Mesenchymal stem cell (in vitro differentiated cells and primary cell): ENCODE results near the gene S100A5.
"Not testable (repeated sequence)": the region's sequence is repeated elsewhere in the genome, so short reads cannot be mapped to it uniquely, and the experiment has no call there.

Experiments used
- DNase-seq: peaks from one replicate; pipeline ENCODE4 v3.0.0-alpha.2; 2013
- H2AFZ ChIP-seq: one replicate; pipeline ENCODE4 v1.6.1; 2013; ENCODE audit warnings: low read depth, mild to moderate bottlenecking, control low read depth, inconsistent platforms, low read length, moderate library complexity
- H2AK5ac ChIP-seq: 2 replicates; pipeline ENCODE4 v1.6.1; 2013; ENCODE audit warnings: low read length, moderate library complexity, mild to moderate bottlenecking, inconsistent platforms; ENCODE audit not compliant: severe bottlenecking
- H2BK120ac ChIP-seq: one replicate; pipeline ENCODE4 v1.6.1; 2013; ENCODE audit warnings: low read depth, mild to moderate bottlenecking, inconsistent platforms, low read length, moderate library complexity
- H2BK12ac ChIP-seq, 2 experiments: one replicate each; pipeline ENCODE4 v1.6.1; 2013; ENCODE audit warnings: inconsistent platforms in 2 of 2, low read length in 2 of 2, mild to moderate bottlenecking in 2 of 2, moderate library complexity in 2 of 2, control low read depth in 1 of 2
- H2BK15ac ChIP-seq: one replicate; pipeline ENCODE4 v1.6.1; 2013; ENCODE audit warnings: mild to moderate bottlenecking, low read depth, inconsistent platforms; ENCODE audit not compliant: poor library complexity, severe bottlenecking
- H2BK5ac ChIP-seq: 2 replicates; pipeline ENCODE4 v1.6.1; 2013; ENCODE audit warnings: low read depth, mild to moderate bottlenecking, low read length, control low read depth, inconsistent platforms; ENCODE audit not compliant: poor library complexity, severe bottlenecking
- H3K14ac ChIP-seq, 2 experiments: one replicate each; pipeline ENCODE4 v1.6.1; 2013; ENCODE audit warnings: inconsistent platforms in 2 of 2, low read length in 2 of 2, control low read depth in 1 of 2, mild to moderate bottlenecking in 1 of 2, moderate library complexity in 1 of 2
- H3K18ac ChIP-seq, 2 experiments: one replicate each; pipeline ENCODE4 v1.6.1; 2013; ENCODE audit warnings: inconsistent platforms in 2 of 2, low read length in 2 of 2, control low read depth in 1 of 2, low read depth in 1 of 2, mild to moderate bottlenecking in 1 of 2
- H3K23ac ChIP-seq, 2 experiments: one replicate each; pipeline ENCODE4 v1.6.1; 2013; ENCODE audit warnings: inconsistent platforms in 2 of 2, low read length in 2 of 2, mild to moderate bottlenecking in 2 of 2, moderate library complexity in 2 of 2, control low read depth in 1 of 2
- H3K27ac ChIP-seq: 2 replicates; pipeline ENCODE4 v1.5.1; 2013; ENCODE audit warnings: mild to moderate bottlenecking, moderate library complexity, low read length, control low read depth, inconsistent platforms; ENCODE audit not compliant: poor library complexity, severe bottlenecking
- H3K27me3 ChIP-seq, 2 experiments: 2 replicates each; pipeline versions ENCODE4 v1.6.1 to v1.7.0; 2013; ENCODE audit warnings: low read length in 2 of 2, mild to moderate bottlenecking in 2 of 2, moderate library complexity in 2 of 2, control low read depth in 1 of 2, inconsistent platforms in 1 of 2; ENCODE audit not compliant: control insufficient read depth in 1 of 2, insufficient read depth in 1 of 2
- H3K36me3 ChIP-seq, 2 experiments: 2 replicates each; pipeline versions ENCODE4 v1.6.1 to v1.7.0; 2013; ENCODE audit warnings: low read length in 2 of 2, control low read depth in 1 of 2, inconsistent platforms in 1 of 2, low read depth in 1 of 2, mild to moderate bottlenecking in 1 of 2; ENCODE audit not compliant: insufficient read depth in 2 of 2, control insufficient read depth in 1 of 2
- H3K4ac ChIP-seq, 2 experiments: one replicate each; pipeline ENCODE4 v1.6.1; 2013; ENCODE audit warnings: inconsistent platforms in 2 of 2, low read length in 2 of 2, mild to moderate bottlenecking in 2 of 2, moderate library complexity in 2 of 2, control low read depth in 1 of 2, low read depth in 1 of 2
- H3K4me1 ChIP-seq: 2 replicates; pipeline ENCODE4 v1.6.1; 2013; ENCODE audit warnings: low read depth, low read length, control low read depth; ENCODE audit not compliant: control insufficient read depth, insufficient read depth
- H3K4me2 ChIP-seq: 2 replicates; pipeline ENCODE4 v1.6.1; 2013; ENCODE audit warnings: low read length, mild to moderate bottlenecking, inconsistent platforms; ENCODE audit not compliant: poor library complexity, severe bottlenecking
- H3K4me3 ChIP-seq, 2 experiments: 2 replicates each; pipeline versions ENCODE4 v1.5.1 to v1.7.0; 2013; ENCODE audit warnings: low read length in 2 of 2, mild to moderate bottlenecking in 2 of 2, control low read depth in 1 of 2, low read depth in 1 of 2; ENCODE audit not compliant: insufficient read depth in 1 of 2
- H3K79me1 ChIP-seq: replicated peaks from 2 replicates; pipeline ENCODE4 v1.6.1; 2013; ENCODE audit warnings: mild to moderate bottlenecking, control low read depth, low read length, inconsistent platforms; ENCODE audit not compliant: poor library complexity, severe bottlenecking
- H3K9ac ChIP-seq: 2 replicates; pipeline ENCODE4 v1.7.0; 2013; ENCODE audit warnings: mild to moderate bottlenecking, low read length, moderate library complexity
- H3K9me3 ChIP-seq: 2 replicates; pipeline ENCODE4 v1.7.0; 2013; ENCODE audit warnings: mild to moderate bottlenecking, low read length; ENCODE audit not compliant: control insufficient read depth
- H4K8ac ChIP-seq: one replicate; pipeline ENCODE4 v1.6.1; 2013; ENCODE audit warnings: inconsistent platforms, mild to moderate bottlenecking, low read length, moderate library complexity
- H4K91ac ChIP-seq: one replicate; pipeline ENCODE4 v1.6.1; 2013; ENCODE audit warnings: mild to moderate bottlenecking, low read length, inconsistent platforms
- WGBS: methylation state at CpG from one replicate; pipeline ENCODE4 v1.1.7; 2013; ENCODE audit warnings: mixed read lengths; 5-methylcytosine and 5-hydroxymethylcytosine counted together

S100A5 gene

DNA sequence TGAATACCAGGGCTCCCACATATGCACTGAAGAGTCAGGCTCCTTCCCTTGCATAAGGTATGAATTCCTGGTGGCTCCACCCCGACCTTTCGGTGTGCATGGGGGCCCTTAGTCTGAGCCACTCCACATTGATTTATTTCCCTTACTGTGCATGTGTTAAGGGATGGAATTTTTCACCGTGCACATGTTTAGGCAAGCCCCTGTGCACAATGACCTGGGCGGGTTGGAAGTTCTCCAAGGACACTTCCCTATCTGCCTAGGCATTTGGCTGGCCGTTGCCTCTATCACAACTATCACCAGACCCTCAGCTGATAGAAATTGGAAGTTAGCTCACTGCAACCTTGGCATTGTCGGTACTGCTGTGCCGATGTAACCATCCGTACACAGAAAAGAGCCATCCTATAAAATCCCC lies 14.6 kb downstream of the S100A5 start:
- WGBS: 80% methylated on average over 8 of the region's 8 CpGs

DNA sequence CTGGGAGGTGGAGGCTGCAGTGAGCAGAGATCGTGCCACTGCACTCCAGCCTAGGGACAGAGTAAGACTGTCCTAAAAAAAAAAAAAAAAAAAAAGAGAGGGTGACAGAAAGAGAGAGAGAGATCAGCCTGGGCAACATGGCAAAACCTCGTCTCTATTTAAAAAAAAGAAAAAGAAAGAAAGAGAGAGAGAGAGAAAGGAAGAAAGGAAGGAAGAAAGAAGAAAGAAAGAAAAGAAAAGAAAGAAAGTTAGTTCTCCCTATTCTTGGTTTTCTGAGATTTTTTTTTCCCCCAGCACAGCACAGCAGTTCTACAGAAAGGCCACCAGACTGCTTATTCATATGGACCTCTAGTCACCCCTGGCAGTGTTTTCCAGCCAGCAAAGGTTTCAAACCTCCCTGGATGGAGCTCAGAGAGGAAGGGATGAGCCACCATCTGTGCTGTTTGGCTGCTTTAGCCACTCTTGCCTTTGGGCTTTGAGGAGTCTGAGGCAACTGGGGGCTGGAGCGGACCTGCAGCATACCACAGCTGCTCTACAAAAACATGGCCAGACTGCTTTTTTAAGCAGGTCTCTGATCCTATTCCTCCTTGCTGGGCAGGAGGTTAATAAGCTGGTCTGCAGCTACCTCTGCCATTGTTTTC lies 15.5 kb downstream of the S100A5 start:
- Histone ChIP-seq H3K9me3 (no peaks in the 10 kb centered on the region), H2BK5ac (no peak overlapping the region), H3K4me1 (peaks cover 2% of the 10 kb centered on the region), H3K9ac (peak overlapping the region; percentile 45), H2BK12ac (no peak overlapping the region), H4K91ac (no peak overlapping the region), H3K27me3 (no peaks in the 10 kb centered on the region), H2BK15ac (no peak overlapping the region), H3K79me1 (no peaks in the 10 kb centered on the region), H3K18ac (no peak overlapping the region), H2BK120ac (no peak overlapping the region), H3K36me3 (no peaks in the 10 kb centered on the region), H3K4me3 (no peak overlapping the region), H3K23ac (no peak overlapping the region), H2AFZ (no peak overlapping the region), H2AK5ac (no peak overlapping the region), H4K8ac (no peak overlapping the region), H3K27ac (no peak overlapping the region), H3K14ac (no peak overlapping the region), H3K4ac (no peak overlapping the region), H3K4me2 (no peak overlapping the region)
- no peak for DNase-seq
- 54% methylated on average over 3 of the region's 3 CpGs for WGBS

More for the DNA sequence above, 14.6 kb downstream of the S100A5 start:
- H4K8ac ChIP-seq: no peak overlapping the region
- H3K9me3 ChIP-seq: no peaks in the 10 kb centered on the region
- no peaks in the 10 kb centered on the region for H3K27me3 ChIP-seq
- no peak overlapping the region for H3K14ac ChIP-seq
- no peak for DNase-seq
- H4K91ac ChIP-seq: no peak overlapping the region
- no peak overlapping the region for H2AFZ ChIP-seq
- H3K27ac ChIP-seq: no peak overlapping the region
- H2AK5ac ChIP-seq: no peak overlapping the region
- no peak overlapping the region for H3K4ac ChIP-seq
- no peak overlapping the region for H2BK5ac ChIP-seq
- H2BK15ac ChIP-seq: no peak overlapping the region
- H3K23ac ChIP-seq: no peak overlapping the region
- no peak overlapping the region for H2BK12ac ChIP-seq
- H3K18ac ChIP-seq: no peak overlapping the region
- no peak overlapping the region for H3K9ac ChIP-seq
- no peaks in the 10 kb centered on the region for H3K36me3 ChIP-seq
- H3K4me3 ChIP-seq: no peak overlapping the region
- peaks cover 2% of the 10 kb centered on the region for H3K4me1 ChIP-seq
- H3K79me1 ChIP-seq: no peaks in the 10 kb centered on the region
- H2BK120ac ChIP-seq: no peak overlapping the region
- no peak overlapping the region for H3K4me2 ChIP-seq

DNA sequence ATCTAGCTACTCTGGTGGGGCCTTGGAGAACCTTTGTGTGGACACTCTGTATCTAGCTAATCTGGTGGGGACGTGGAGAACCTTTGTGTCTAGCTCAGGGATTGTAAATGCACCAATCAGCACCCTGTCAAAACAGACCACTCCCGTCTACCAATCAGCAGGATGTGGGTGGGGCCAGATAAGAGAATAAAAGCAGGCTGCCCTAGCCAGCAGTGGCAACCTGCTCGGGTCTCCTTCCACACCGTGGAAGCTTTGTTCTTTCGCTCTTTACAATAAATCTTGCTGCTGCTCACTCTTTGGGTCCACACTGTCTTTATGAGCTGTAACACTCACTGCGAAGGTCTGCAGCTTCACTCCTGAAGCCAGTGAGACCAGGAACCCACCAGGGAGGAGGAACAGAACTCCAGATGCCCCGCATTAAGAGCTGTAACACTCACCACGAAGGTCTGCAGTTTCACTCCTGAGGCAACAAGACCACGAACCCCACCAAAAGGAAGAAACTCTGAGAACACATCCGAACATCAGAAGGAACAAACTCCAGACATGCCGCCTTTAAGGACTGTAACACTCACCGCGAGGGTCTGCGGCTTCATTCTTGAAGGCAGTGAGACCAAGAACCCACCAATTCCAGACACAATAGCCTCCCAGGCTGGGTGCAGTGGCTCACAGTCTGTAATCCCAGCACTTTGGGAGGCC lies 18.2 kb downstream of the S100A5 start:
- not testable (repeated sequence) for H3K79me1 ChIP-seq, H3K27ac ChIP-seq, H3K4me1 ChIP-seq, H2BK12ac ChIP-seq, H2AK5ac ChIP-seq, H3K14ac ChIP-seq, H3K27me3 ChIP-seq, H3K36me3 ChIP-seq, H3K18ac ChIP-seq, H2BK5ac ChIP-seq, H4K8ac ChIP-seq, H3K9me3 ChIP-seq, H3K4me3 ChIP-seq, DNase-seq, H3K23ac ChIP-seq, H2BK15ac ChIP-seq, H3K9ac ChIP-seq, H3K4me2 ChIP-seq, H2AFZ ChIP-seq, H2BK120ac ChIP-seq, H4K91ac ChIP-seq, H3K4ac ChIP-seq
- 87% methylated on average over 13 of the region's 14 CpGs for WGBS

DNA sequence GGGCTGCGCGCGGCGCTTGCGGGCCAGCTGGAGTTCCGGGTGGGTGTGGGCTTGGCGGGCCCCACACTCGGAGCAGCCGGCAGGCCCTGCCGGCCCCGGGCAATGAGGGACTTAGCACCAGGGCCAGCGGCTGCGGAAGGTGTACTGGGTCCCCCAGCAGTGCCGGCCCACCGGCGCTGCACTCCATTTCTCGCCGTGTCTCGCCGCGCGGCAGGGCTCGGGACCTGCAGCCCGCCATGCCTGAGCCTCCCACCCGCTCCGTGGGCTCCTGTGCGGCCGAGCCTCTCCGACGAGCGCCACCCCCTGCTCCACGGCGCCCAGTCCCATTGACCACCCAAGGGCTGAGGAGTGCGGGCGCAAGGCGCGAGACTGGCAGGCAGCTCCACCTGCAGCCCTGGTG lies 18.9 kb downstream of the S100A5 start:
- not testable (repeated sequence) for H3K4me3 ChIP-seq, H3K9ac ChIP-seq

More for the DNA sequence above, 18.9 kb downstream of the S100A5 start:
- not testable (repeated sequence) for H3K79me1 ChIP-seq, H3K9me3 ChIP-seq, H3K27ac ChIP-seq, H3K36me3 ChIP-seq, H3K4me2 ChIP-seq, H2BK5ac ChIP-seq, H2BK120ac ChIP-seq, H4K8ac ChIP-seq, H2BK12ac ChIP-seq, H3K4me1 ChIP-seq, DNase-seq, H3K27me3 ChIP-seq, H2AFZ ChIP-seq, H3K23ac ChIP-seq, H2AK5ac ChIP-seq, H3K4ac ChIP-seq, H2BK15ac ChIP-seq, H3K18ac ChIP-seq, H3K14ac ChIP-seq, H4K91ac ChIP-seq
- 98% methylated on average over 37 of the region's 37 CpGs for WGBS
